Stimulated activated CD8-positive, alpha-beta memory T cell treated with anti-CD3 and anti-CD28 coated beads, Interleukin-12 subunit alpha, Interleukin-12 subunit beta, amount 100 ng/mL, for 1 hour (primary cell): ENCODE measurements around the gene CA10.
A peak's percentile ranks its signal among the peaks of the same experiment; 100 is the strongest.

Experiments used
- DNase-seq: peaks from one replicate; pipeline ENCODE4 v3.0.0-alpha.2; 2020; ENCODE audit warnings: low read depth

The CA10 gene

DNA sequence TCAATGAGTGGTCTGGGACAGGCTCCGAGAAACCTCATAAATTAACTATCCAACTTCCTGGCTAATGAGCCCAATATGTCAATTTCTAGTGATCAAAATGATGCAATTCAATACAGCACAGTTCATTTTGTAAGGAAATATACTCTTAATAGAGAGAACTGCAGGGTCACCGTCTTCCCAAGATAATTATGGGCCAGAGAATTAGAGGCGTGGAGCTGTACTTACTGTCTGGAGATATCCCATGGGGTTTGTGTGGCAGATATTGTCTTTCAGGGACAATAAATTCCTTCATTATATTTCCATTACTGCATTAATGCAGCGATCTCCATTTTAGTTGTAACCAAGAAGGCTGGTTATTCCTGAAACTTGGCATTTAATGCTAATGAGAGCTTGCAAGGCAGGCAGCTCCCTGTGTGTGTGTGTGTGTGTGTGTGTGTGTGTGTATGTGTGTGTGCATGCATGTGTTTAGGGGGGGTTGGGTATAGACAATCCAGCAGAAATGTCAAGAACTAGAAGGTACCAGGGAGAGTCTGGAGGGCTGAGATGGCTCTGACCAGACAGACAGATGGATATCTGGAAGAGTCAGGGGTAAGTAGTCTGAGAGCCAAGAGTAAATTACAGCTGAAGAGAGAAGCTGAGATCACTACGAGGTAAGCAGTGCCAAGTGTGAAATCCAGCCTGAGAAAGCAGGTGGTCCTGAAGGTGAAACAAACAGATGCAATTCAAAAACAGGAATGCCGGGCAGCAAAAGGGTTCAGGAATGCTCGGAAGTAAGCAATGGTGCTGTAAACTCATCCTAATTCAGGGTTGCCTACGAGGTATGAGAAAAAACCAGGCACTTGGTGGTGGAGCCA is 393.0 kb downstream of the CA10 start:
- DNase-seq = no peak

DNA sequence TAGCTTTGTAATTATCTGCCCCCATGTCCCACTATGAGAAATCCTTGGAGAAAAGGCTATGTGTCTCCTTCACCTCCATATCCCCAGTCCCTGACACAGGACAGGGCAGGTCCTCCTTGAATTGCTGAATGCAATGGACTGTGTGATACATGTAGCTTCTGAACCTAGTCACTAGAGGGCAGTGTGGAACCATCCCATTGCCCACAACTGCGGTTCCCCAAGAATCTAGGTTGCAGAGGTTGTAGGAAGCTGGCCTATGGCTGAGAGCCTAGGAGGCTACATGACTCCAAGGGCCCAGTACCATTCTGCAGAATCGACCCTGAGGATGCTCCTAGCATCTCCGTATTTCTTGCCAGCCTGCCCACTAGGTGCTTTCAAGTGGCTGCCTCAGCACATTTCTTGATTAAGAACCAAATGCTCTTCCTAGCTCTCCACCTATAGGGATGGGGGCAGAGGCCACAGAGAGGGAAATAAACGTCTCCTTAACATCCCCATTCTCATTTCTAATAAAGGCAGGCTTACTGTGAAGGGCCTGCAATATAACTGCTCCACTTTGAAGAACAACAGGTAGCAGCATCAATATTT is 394.0 kb downstream of the CA10 start:
- peak; percentile 13 for DNase-seq

DNA sequence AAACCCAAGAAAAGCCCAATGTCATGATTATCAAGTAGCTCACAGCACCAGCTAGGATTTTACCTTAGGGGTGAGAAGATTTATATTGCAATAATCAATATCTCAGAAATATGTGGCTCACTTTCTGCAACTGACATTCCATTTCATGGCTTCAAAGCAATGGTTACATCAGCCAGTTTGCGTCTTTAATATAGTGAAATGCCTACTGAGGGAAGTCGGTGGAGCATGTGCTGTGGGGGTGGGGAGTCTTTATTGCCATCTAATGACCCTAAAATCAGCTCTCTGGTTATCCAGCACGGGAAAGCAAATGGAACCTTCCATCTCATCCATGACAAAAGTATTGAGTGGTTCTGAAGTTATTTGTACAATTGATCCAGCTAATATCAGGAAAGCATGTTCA is 395.5 kb downstream of the CA10 start:
- DNase-seq = no peak

DNA sequence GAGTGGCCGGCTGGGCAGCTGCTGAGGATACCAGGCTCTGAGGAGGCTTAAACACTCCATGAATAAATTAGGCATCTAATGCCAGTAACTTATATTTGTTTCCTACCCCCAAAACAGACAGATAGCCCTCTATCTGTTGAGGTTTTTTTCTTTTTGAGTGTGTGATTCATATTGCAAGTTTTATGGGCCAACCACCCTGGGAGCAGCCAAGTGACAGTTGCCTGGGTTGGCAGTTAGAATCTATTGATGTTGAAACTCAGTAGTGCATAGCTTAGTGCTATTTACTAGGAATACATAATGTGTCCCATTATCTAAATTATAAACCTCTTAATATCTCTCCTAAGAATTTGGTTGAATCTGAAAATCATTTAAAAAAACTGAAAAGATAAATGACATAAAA is 397.4 kb downstream of the CA10 start:
- DNase-seq = no peak

- no peak for DNase-seq
Measured at GRCh38 chr17:51759260-51759659, 399.3 kb downstream of the CA10 start.

- DNase-seq = no peak
Measured at GRCh38 chr17:51751072-51751471, 407.4 kb downstream of the CA10 start.

DNA sequence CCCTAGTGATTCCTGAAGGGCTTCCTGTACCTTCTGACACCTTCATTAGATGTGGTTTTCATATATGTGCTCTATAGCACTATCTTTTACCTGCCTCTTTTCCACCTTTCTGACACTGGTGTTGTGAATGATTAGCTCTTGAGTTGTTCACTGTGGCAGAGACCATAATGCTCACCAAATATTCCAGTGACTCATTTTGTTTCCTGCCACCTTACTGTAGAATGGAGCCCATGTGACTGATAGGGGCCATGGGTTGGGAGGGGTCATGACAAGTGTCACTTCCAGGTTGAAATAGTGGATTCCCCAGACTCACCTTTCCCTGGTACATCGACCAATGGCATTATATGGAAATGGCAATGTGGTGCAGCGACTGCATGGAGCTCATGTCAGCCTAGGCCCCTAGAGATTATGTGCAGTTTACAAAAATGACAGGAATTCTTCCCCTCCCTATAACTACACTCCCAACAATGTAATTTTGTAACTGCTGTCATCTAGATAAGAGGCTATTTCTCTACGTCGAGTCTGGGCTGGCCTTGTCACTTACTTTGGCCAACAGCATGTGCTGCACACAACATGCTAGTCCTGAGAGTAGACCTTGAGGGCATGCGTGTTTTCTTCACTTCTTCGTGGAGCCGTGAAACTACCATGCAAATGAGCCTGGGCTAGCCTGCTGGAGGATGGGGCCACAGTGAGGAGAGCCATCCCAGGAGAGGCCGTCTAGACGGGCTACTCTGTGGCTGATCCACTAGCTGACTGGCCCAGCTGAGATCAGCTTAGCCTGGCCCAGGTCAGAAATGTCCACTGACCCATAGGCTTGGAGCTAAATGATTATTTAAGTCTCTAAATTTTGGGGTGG is 409.5 kb downstream of the CA10 start:
- DNase-seq = no peak

DNA sequence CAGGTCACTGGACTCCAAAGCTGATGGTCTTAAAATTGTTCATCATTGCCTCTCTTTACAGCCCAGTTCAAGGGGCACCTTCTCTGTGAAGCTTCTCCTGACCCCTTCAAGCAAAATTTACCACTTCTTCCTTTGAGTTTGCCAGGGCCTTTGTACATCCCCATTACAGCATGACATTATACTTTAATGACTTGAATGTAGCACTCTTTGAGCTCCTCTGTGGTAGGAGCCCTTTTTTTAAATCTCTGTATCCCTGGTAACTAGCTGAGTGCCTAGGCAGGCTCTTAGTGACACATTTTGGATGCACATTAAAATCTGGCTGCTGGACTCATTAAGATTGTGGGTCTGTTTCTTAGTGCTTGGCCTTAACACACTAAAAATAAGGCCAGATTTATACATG is 412.1 kb downstream of the CA10 start:
- DNase-seq = no peak

- DNase-seq = no peak
Measured at GRCh38 chr17:51745993-51746392, 412.5 kb downstream of the CA10 start.

GRCh38 chr17:51743477-51743876 is 415.0 kb downstream of the CA10 start:
- no peak for DNase-seq

DNA sequence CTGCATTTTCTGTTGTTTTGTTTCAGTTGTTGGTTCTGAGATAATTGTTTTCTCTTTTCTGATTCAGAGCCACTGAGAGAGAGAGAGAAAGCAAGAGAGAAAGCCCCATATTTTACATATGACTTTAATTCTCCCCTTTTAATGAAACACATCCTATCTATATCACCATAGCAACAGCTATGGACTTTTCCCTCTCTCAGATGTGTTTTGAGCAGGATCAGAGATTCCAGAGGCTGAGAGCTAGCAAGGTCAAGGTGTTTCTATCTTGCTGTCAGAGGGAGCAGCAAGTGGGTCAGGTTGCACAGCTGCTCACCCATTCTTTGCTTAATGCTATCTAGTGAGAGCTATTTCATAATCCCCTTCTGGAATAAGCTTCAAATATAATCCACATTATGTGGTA is 415.9 kb downstream of the CA10 start:
- no peak for DNase-seq

GRCh38 chr17:51741458-51741857 is 417.1 kb downstream of the CA10 start:
- no peak for DNase-seq

DNA sequence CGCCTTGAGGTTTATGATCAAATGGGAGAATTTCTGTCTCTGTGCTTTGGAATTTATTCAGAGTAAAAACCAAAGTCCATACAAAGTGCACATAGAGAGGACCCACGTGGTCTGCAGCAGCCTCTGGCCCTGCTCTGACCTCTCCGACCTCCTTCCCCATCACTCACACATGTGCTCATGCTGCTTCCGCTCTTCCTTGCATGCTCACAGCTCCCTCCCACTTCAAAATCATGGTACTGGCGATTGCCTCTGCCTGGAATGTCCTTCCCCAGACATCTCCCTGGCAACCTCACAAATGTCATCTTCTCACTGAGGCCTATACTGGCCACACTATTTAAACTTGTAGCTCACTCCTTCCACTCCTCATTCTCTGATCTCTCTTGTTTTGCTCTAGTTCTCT is 418.0 kb downstream of the CA10 start:
- no peak for DNase-seq

DNA sequence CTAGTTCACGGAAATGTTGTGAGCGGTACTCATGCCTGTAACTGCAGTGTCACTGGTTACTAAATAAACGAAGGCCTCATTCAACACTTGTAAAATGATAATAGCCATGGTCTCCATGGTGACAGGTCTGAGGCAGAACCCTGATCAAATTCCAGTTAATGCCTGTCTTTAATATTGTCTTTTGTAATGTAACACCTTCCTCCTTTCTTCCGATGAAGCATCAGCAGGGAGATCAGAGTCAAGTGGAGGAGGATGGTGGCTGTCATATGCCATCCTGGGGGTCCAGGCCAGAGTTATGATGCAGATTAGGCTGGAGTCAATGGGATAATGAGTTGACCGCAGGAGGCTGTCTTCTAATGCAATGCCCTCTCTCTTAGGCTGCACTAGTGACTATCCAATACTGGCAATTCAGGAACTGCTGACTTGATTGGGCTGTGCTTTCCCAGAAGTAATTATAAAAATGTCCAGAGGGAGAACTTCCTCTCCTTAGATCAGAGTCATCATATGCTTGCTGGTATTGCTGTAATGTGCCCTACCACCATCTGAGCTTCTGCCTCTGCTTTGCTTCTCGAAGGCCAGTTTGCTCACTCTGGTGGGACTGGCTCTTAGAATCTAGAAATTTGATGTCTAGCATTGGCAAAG is 419.1 kb downstream of the CA10 start:
- DNase-seq = no peak

DNA sequence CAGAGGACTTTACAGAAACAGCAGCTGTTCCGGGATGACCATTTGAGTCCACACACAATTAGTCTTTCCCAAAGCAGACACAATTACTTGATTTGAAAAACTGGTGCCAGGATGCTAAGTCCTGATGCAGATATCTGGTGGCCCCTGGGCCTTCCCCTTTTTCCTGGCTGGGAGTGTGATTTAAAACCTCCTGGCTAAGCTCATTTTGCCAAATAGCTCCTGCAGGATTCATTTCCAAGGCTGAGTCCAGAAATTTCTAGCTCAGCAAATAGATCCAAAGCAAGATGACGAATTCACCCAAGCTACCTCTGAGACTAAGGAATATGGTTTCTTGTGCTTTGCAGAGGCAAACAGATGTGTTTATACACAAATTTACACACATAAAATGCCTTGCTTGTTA is 422.2 kb downstream of the CA10 start:
- DNase-seq = no peak

GRCh38 chr17:51734976-51735375 is 423.5 kb downstream of the CA10 start:
- DNase-seq = no peak

GRCh38 chr17:51734462-51734861 is 424.1 kb downstream of the CA10 start:
- DNase-seq = no peak

- no peak for DNase-seq
Measured at GRCh38 chr17:51733166-51733565, 425.3 kb downstream of the CA10 start.

DNA sequence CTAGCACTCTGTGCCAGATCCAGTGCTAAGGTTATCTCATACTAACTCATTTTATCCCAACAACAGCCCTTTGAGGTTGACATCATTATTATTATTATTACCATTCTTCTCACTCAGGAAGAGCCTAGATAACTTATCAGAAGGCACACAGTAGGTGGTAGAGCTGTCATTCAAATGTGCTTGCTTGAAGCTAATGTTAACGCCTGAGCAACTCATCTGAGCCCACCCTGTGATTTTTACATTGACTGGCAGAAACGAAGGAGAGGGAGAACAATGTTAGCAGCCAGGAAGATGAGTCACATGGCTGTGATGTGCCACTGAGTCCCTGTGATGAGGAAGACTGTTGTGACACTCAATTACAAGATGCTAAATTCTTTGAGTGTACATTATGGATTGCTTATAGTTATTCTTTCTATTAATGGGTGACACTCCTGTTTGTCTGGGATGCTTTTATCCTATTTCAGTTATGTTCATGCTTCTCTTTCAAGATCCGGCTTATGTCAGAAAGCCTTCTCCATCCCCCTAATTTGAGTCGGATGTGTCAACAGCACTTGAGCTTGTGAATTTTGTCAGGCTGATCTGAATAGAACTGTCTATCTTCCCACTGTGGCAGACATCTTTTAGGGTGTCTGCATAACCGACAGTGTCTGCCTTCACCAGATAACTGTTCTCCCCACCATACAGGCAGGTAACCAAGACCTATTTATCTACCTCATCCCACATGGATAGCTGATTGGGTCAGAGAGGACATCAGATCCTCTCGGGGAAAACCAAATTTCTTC is 426.4 kb downstream of the CA10 start:
- DNase-seq = no peak

DNA sequence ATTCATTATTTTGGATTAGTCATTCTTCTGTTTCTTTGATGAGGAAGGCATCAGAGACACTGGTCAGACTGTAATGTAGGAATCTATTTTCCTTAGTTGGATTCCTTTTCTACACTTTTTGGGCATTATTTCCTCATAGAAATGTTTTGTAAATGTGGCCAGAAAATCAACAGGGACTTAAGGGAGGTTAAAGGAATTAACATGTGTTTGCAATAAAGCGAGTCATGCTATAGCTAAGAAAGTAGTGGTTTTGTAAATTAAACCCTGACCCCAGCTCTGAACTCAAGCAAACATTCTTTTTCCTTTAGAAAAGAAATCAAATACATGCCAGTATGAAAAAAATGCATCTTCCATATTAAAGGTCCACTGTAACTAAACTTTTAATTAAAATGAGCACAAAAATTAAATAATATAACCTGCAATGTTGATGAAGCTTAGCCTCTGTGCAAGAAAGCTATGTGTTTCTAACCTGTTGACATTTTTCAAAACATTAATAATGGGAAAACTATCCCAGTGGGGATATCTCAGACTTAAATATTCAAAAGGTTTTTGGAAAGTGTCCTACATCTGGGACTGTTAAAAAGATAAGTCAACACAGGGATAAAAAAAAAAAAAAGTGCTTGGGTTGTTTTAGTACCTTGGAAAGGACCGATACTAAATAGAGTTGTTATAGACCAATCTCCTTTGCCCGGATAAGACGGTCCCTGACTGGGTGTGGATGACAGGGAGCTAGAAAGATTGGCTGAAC is 428.0 kb downstream of the CA10 start:
- DNase-seq = no peak

DNA sequence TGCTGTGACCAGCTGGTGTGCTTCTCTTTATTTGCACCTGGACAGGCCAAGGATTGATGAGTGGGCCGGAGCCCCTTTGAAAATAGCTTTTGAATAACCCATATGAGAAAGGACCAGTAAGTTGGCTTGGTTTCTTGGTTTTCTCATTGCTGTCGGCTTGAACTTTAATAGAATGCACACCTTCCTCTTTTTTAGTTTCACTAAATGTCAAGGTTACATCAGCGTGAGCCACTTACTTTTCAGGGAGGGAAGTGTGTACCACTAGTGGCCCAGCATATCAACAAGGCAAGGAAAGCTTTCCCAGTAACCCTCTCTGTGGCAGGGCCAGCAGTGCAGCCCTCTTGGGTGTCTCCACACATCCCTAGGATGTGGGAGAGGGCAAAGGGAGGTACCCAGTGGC is 433.3 kb downstream of the CA10 start:
- no peak for DNase-seq
